Measurements from ENCODE around the gene CTNND2.
"Not testable (repeated sequence)": the region's sequence is repeated elsewhere in the genome, so short reads cannot be mapped to it uniquely, and the experiment has no call there.

CTNND2 gene

DNA sequence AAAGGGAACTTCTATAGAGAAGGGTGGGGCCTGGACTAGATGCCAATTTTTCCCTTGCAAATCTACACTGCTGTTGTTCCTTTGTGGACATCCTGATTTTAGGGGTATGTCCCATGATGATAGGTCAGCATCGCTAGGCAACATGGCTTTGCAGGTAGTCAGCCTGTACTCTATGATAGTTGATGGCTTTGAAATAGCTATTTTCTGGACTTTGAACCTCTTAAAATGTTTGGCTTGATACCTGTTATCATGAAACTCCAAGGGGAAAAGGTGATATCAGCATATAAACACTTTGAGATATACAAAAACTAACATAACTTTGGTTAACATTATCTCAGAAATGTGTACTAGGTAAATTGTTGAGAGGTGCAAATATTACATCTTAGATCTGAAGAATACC is 533.2 kb downstream of the CTNND2 start:
- no peak for DNase-seq

DNA sequence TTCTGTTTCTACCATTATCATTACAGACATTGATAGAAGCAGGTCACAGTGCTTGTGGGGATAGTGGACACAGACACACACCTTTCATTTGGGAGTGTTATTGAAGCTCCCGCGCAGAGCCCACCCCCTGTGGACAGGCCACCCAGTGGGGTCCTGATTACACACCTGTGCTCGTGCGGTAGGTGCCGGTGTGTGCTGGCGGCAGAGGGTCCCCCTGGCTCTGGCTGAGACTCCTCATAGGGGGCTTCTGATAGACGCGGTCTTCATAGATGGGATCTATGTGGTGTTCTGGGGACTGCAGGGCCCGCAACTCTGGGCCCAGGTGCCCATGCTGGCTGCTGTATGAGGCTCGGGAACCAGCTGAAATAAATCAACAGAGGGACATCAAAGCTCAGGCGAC is 539.7 kb downstream of the CTNND2 start:
- DNase-seq, result no peak

DNA sequence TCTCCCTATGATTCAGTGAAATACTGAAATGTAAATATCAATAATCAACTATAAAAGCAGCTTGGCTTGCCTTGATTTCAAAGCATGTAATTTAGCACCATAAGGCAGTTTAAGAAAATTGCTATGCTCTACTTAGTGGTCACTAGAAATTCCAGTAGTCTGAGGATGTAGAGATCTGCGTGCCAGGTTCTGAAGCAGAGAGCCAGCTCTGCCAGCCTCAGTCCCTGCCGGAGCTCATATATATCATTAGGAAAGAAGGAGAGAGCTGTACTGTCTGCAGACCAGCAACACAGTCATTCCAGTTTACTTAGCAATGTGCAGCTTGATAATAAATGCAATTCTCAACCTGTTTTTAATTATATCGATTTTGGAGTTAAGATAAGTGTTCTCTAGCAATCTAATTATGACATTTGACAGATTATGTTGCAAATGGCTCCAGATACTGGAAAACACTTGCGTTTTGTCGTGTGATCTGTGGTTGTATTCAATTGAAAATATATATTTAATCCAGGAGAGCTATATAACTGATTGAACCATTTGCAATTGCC is 540.5 kb downstream of the CTNND2 start:
- no peak for DNase-seq

DNA sequence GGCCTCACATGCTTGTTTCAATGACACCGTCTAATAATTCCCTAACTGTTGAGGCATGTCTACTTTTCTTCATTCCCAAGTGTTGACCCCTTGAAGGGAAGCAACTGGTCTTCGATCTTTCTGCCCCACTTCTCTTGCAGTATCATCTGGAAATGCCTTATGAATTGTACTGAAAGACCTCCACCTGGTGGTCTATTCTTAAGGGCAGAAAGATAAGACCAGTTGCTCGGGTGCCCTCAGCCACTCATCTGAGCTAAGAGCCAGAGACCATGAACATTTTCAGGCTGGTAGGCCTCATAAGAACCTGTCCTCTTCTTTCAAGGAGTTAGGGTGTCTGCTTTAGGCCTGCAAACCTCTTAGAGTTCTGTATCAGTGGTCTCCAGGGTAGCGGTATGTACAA is 542.5 kb downstream of the CTNND2 start:
- DNase-seq, result no peak

DNA sequence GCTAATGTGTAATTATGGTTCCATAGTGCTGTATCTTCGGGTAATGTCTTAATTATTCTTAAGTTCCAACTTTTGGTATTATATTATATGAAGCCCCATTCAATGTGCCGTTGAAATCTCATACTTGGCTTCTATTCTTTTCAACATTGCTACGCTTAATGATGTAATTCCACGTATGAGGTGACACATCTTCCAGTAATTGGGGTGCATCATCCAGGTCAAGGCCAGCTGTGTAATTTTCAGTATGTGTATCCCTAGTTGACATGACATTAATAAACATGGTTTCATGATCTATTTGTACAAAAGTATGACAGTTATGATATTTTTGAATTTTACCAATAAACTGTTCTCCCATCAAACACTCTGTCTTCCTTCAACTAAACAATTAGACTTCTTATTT is 546.3 kb downstream of the CTNND2 start:
- DNase-seq, result no peak

DNA sequence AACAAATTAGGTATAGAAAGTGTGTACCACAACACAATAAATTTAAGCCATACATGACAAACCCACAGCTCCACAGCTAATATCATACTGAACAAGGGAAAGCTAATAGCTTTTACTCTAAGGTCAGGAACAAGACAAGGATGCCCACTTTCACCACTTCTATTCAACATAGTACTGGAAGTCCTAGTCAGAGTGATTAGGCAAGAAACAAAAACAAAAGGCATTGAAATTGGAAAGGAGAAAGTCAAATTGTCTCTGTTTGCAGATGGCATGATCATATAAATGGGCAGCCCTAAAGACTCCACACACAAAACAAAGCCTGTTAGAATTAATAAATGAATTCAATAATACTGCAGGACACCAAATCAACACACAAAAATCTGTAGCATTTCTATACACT is 548.8 kb downstream of the CTNND2 start:
- DNase-seq, result no peak

DNA sequence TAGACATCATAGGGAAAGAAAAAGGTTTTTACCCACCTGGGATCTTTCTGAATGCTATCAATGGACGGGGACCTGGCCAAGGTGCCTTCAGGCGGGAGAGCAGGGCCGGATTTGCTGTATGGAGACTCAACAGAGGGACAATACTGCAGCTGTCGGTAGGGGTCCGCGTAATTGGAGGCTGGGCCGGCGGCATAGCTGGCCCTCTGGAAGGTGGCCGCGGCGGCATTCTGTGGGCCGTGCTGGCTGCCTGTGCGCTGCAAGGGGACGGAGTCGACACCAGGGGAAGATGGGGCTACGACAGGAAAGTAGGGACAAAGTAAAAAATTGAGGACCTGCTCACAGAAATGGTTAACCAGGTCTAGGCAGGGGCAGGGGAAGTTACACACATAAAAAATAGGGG is 557.9 kb downstream of the CTNND2 start:
- no peak for DNase-seq

DNA sequence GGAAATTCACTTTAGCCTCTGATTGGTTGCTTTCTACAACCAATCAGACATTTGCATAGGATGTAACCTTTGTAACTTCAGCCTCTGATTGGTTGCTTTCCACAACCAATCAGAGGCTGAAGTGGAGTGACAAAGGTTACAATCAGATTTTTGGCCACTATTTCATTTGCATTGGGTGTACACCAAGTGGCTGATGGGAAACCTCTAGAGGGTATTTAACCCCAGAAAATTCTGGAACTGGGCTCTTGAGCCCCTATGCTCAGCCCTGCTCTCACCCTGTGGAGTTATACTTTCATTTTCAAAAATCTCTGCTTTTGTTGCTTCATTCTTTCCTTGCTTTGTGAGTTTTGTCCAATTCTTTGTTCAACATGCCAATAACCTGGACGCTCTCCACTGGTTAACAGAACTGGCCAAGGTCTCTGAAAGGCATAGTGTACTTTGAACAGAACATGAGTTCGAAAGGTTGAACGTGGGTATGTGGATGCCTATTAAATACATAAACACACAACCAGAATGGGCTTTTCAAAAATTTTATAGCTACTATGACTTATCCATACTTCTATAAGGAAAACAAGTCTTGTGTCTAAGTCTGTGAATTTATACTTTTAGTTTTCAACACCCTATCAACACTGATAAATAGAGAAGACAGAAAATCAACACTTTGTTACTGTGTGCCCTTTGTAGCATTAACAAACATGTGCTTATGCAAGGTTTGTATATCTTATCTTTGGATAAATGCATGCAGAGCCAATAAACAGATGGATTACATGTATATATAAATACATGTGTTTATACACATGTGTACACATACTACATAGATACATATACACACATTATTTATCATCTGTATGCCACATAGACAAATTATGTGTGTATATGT is 568.1 kb downstream of the CTNND2 start:
- no peak for DNase-seq

DNA sequence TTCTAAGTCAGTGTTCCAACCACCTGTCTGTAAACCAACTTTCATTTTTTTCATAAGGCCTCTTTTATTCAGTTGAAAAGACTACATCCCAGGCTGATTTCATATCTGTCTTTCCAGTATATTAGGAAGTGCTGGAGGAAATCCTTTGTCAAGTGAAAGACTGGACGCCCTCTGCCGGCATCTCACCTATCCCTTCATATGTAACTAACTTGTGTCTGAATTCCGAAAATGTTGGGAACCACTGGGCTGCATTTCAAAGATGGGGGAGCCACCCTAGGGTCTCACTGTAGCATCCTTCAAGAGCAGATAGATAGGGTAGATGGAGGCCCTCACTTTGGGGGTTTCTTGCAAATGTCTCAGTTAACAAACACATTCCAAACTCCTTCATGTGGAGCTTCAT is 569.8 kb downstream of the CTNND2 start:
- no peak for DNase-seq

DNA sequence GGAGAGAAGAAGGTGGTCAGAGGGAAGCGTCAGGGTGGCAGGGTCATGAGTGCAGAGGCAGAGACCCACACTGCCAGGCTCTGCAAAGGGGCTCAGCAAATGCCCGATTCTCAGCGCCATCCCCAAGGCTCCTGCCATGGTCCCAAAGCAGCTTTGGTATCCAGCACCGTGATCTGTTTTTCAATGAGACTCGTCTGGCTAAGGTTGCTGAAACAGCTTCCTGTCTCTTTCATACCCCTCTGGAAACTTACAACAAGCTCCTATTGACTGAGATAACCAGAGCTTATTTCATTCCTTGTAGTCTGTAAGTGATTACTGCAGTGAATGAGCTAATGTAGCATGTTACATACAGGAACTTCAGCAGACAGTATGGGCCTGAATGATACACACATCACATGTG is 574.6 kb downstream of the CTNND2 start:
- DNase-seq, result no peak

DNA sequence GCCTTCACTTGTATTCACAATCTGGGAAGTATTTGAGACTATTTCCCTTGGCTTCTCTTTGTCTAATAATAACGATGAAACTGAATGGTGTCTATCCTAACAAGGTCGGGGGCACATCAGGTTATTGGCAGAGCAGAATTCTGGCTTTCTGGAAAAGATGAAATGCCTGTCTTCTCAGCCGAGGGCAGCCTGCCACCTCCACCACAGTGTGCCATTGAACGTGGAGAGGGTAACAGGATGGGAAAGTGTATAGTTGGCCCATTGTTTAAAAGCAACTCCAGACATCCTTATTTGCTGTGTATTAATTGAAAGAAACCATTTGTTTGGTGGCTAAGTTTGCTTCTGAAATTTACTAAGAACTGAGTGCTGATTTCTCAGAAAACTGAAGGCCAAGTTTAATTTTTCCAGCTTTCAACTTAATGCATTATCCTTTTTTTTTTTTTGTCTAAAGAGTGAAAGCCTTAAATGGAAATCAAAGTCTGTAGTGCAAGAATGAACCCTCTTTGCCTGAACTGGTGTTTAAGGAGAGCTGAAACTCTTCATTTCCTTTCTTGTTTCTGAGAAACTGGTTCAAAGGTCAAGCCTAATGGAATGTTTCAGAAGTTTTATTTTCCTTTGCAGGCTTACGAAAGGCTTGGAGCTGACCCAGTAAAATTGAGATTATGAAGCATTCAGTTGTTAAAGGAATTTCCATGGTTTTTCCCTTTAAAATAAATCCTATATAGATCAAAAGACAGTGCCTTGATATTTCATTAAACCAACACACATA is 579.5 kb downstream of the CTNND2 start:
- no peak for DNase-seq

DNA sequence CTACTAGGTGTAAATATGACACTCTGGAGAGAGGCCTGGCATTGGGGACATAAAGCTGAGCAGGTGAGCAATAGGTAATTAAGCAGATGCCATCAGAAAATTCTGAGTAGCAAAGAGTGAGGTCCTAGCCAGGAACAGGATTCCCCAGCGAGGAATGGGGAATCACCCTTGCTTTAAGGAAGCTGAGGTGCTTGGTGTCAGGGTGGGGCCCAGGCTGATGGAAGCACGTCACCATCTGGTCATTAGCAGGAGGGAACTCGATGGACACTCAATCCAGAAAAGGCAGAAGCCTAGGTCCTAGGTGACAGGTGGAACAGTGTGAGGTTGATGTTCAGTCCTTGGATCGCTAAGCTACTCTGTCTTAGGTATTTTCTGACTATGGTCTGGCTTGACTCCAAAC is 580.5 kb downstream of the CTNND2 start:
- DNase-seq, result no peak

DNA sequence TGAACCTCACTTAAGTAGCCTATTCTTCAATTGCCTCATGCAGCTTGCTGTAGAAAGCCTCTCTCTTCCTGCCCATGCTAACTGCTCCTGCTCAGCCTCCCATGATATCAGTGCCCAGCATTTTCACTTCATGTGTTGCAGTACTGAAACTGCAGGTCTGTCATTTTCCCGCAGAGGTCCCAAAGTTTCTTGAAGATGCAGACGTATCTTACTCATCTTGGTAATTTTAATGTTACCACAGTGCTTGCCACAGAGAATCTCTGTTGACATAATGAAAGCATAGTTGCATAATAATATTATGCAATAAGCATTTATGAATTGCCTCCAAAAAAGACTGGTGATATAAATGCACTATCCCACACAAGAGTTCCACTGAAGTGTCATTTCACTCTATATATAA is 582.1 kb downstream of the CTNND2 start:
- no peak for DNase-seq

DNA sequence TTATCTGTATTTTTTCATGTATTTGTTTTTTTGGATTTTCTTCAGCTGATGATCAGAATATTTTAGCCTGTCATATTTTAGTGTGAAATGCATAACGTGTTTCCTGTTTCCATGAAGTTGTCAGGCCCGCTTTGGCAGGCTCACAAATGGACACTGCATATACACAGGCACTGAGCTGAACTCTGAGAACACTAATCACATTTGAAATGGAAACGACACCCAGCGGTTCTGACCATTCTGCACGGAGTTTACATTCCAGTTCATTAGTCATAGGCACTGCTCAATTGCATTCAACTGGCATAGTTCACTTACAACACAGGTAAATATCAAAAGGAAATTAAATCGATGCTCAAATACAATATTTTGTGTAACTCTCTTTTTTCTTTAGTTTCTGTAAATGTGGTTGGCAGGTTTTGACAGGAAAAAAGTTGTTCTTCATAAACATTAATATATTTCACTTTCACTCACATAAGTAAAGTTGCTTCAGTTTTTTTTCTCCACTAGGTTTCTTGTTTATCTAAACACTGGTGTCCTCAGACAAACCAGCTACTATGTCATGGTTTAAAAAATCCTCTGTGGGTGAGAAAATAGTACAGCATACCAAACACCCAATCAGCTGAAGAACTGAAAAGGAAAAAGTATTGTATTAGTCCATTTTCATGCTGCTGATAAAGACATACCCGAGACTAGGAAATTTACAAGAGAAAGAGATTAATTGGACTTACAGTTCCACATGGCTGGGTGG is 584.2 kb downstream of the CTNND2 start:
- no peak for DNase-seq

DNA sequence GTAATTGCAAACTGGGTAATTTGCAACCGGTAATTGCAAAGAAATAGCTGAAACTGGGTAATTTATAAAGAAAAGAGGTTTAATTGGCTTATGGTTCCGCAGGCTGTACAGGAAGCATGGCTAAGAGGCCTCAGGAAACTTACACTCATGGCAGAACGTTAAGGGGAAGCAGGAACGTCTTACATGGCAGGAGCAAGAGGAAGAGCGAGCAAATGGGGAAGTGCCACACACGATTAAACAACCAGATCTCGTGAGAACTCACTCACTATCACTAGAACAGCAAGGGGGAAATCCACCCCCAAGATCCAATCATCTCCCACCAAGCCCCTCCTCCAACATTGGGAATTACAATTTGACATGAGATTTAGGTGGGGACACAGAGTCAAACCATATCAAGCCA is 590.6 kb downstream of the CTNND2 start:
- DNase-seq, result not testable (repeated sequence)

DNA sequence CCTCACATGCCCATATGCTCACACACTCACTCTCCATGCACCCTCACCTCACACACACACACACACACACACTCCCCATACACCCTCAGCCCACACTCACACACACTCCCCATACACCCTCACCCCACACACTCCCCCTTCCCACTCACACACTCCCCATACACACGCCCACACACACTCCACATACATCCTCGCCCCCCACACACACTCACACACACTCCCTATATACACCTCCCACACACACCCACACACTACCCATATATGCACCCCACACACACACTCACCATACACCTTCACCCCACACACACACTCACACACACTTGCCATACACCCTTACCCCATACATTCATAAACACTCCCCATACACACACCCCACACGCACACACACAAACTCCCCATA is 592.5 kb downstream of the CTNND2 start:
- no peak for DNase-seq

DNA sequence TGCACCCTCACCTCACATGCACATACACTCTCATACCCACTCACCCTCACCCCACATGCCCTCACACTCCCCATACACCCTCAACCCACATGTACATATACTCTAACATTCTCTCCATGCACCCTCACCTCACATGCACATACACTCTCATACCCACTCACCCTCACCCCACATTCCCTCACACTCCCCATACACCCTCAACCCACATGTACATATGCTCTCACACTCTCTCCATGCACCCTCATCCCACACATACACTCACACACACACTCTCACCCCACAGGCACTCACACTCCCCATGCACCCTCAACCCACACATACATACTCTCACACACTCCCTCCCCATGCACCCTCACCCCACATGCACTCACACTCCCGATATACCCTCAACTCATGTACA is 593.0 kb downstream of the CTNND2 start:
- no peak for DNase-seq

DNA sequence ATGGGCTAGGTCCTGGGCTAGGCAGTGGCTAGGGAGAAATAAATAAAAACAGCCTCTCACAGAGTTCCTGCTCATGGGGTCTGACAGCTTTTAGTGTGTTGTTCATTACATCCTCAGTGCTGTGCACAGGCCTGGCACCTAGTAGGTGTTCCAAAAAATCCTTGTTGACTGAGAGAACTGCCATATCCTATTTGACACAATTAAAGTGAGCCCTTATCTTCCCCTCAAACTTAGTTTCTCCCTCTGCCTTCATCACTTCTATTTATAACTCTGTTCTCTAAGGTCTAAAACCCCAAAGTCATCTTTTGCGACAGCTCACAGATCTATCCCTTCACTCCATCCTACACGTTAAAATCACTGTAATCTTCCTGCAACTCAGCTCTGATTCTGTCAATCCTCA is 594.1 kb downstream of the CTNND2 start:
- DNase-seq, result no peak

DNA sequence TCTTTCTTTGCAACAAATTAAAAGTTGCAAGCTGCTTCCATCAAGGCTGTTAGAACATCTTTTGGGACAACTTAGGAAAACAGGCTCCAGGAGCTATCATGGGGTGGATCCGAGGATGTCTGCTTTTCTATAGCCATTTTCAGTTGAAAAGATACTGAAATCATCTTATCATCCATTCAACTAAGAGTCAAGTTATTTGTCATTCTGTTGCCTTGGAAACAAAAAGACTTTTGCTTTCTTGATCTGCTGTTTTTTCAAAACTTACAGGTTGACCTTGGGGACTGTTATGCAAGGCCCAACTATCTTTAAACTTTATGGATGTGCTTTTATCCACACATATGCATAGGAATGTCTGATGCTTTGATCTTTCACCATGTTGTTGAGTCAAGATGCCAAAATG is 597.9 kb downstream of the CTNND2 start:
- DNase-seq, result no peak

DNA sequence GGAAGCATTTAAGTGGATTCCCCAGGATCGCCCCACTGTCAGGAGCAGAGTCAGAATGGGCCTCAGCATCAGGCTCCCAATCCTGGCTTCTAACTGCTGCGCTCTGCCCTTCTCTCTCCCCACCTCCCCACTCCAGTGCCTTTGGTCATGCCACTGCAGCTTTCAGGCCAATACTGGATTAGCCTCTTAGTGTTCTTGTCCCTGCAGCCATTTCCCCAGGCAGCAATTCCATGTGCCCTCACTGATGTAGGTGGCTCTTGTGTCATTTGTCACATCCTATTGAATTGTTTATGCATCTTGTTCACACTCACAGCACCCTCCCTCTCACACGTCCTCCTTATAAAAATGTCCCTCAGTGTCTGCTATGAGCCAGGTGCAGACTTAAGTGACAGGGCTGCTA is 599.0 kb downstream of the CTNND2 start:
- DNase-seq, result no peak

DNA sequence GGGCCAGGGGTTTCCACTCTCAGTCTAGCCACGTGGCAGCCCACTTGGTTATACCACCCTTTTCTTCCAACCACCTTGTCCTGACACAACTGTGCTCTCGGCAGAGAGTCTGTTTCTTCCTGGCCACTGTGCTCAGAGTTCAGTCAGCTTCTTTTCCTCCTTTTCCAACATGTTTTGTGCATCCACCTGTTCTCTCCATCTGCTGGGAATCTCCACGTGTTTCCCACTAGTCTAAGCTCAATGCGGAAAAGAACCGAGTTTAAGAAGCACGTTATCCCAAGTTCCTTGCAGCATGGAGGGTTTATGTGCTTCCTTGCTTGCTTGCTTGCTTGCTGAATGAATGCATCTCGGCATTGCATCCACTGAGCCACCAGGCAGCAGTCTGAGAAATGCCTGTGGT is 599.6 kb downstream of the CTNND2 start:
- no peak for DNase-seq

DNA sequence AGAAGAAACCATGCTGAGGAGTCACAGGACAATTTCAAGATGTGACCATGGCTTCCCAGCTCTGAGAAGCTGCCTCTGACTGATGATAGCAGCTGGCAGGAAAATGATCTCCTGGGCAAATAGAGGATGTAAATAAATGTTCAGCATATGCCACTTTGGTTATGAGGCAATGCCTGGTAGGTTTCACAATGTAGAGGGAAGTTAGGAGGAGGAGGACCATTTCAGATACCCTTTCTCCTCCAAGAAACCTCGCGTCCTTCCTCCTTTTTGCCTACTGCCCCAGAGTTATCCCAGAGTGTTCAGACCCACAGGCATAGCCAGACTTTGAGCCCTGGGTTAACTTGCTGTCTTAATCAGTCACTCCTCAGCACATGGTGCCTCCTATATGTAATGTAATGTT is 601.6 kb downstream of the CTNND2 start:
- no peak for DNase-seq

DNA sequence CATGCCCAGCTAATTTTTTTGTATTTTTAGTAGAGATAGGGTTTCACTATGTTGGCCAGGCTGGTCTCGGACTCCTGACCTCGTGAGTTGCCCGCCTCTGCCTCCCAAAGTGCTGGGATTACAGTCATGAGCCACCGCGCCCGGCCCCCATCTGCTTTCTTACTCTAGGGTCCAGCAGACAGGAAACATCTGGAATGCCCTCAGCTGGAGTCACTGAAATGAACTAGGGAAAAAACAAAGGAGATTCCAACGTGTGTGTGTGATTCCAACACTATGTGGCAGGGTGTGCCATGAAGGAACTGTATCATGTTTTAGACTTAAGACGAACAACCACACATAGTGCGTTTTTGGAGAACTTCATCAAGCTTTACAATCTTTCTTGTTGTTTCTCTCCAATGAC is 603.1 kb downstream of the CTNND2 start:
- DNase-seq, result no peak
